PFSK-1 (cell line): ENCODE results near the gene GPBAR1.

Source experiments
- POLR2AphosphoS5 ChIP-seq: IDR thresholded peaks from 2 replicates; pipeline ENCODE4 v1.6.1; 2012; ENCODE audit warnings: low read depth, mild to moderate bottlenecking, control low read depth, low read length, moderate library complexity
- SIN3A ChIP-seq: IDR thresholded peaks from 2 replicates; pipeline ENCODE4 v1.6.1; 2012; ENCODE audit warnings: mild to moderate bottlenecking, low read length, moderate library complexity, borderline replicate concordance; ENCODE audit not compliant: insufficient read depth
- TAF1 ChIP-seq: IDR thresholded peaks from 2 replicates; pipeline ENCODE4 v1.6.1; 2012; ENCODE audit warnings: low read length, control low read depth, borderline replicate concordance; ENCODE audit not compliant: insufficient read depth

- TF ChIP-seq TAF1 (no peak), SIN3A (no peak), POLR2AphosphoS5 (no peak)
These were observed 42.3 kb upstream of the GPBAR1 start for GRCh38 chr2:218218268-218219185.
